IMR-90 (cell line): ENCODE data around the gene AFAP1L2. TPM values are rescaled to one million over a fixed set of nuclear protein-coding genes. Genes with fewer than 3 reads are reported as not detected.

Experiments used
- ATAC-seq: fragments of 200-7000 bp; cut with Tn5 transposase; 2 replicates; pipeline ENCODE4 v1.9.1; 2020; ENCODE audit warnings: low read depth, mild to moderate bottlenecking, moderate library complexity
- BruUV-seq: library from RNA; stranded (reverse); fragments of 400-500 nt; replicated peaks from 2 replicates; lab custom pipeline; 2021; lab: Mats Ljungman, UMichigan
- CTCF ChIA-PET: fragments of 300-600 bp; formaldehyde crosslinking; extraction: SDS; loops from one replicate; lab custom pipeline; 2021; ENCODE audit warnings: antibody characterized with exemption; lab: Yijun Ruan, JAX
- POLR2A ChIA-PET: fragments of 300-600 bp; sonication (Branson Sonifier 250); formaldehyde crosslinking; loops from one replicate; lab custom pipeline; 2022; ENCODE audit warnings: antibody characterized with exemption; ENCODE audit not compliant: unreplicated experiment; lab: Charles Lee
- DNase-seq: peaks from one replicate; pipeline ENCODE4 v3.0.0; 2013
- H2AFZ ChIP-seq: replicated peaks from 2 replicates; pipeline ENCODE3; 2013; ENCODE audit warnings: low read length, mild to moderate bottlenecking; ENCODE audit not compliant: poor library complexity
- H2AK5ac ChIP-seq: 2 replicates; pipeline ENCODE4 v1.6.1; 2013; ENCODE audit warnings: low read depth, low read length, inconsistent platforms
- H2AK9ac ChIP-seq: replicated peaks from 2 replicates; pipeline ENCODE3; 2013; ENCODE audit warnings: mild to moderate bottlenecking, low read depth, low read length, moderate library complexity; ENCODE audit not compliant: poor library complexity
- H2BK120ac ChIP-seq: 2 replicates; pipeline ENCODE4 v1.6.1; 2013; ENCODE audit warnings: low read depth, low read length, inconsistent platforms
- H2BK15ac ChIP-seq: 3 replicates; pipeline ENCODE4 v1.6.1; 2013; ENCODE audit warnings: low read depth, low read length, inconsistent platforms
- H2BK20ac ChIP-seq: 2 replicates; pipeline ENCODE4 v1.6.1; 2013; ENCODE audit warnings: low read depth, mild to moderate bottlenecking, inconsistent platforms, low read length, moderate library complexity
- H2BK5ac ChIP-seq: 2 replicates; pipeline ENCODE4 v1.6.1; 2013; ENCODE audit warnings: mild to moderate bottlenecking, low read depth, low read length, inconsistent platforms; ENCODE audit not compliant: poor library complexity, severe bottlenecking
- H3K14ac ChIP-seq: replicated peaks from 2 replicates; pipeline ENCODE4 v1.6.1; 2013; ENCODE audit warnings: low read depth, low read length, inconsistent platforms
- H3K18ac ChIP-seq: 2 replicates; pipeline ENCODE4 v1.6.1; 2013; ENCODE audit warnings: low read depth, low read length, control low read depth
- H3K23ac ChIP-seq: 2 replicates; pipeline ENCODE4 v1.6.1; 2013; ENCODE audit warnings: low read depth, low read length, inconsistent platforms
- H3K27ac ChIP-seq: 2 replicates; pipeline ENCODE4 v1.5.1; 2013; ENCODE audit warnings: mild to moderate bottlenecking, control low read depth, low read length; ENCODE audit not compliant: insufficient read depth
- H3K27me3 ChIP-seq: 2 replicates; pipeline ENCODE4 v1.6.1; 2013; ENCODE audit warnings: low read length; ENCODE audit not compliant: control insufficient read depth, insufficient read depth
- H3K36me3 ChIP-seq: 2 replicates; pipeline ENCODE4 v1.6.1; 2013; ENCODE audit warnings: low read length, mixed read lengths; ENCODE audit not compliant: control insufficient read depth, insufficient read depth
- H3K4ac ChIP-seq: 2 replicates; pipeline ENCODE4 v1.6.1; 2013; ENCODE audit warnings: low read depth, low read length, inconsistent platforms
- H3K4me1 ChIP-seq: 2 replicates; pipeline ENCODE4 v1.6.1; 2013; ENCODE audit warnings: low read length, mixed read lengths; ENCODE audit not compliant: control insufficient read depth, insufficient read depth
- H3K4me2 ChIP-seq: 2 replicates; pipeline ENCODE4 v1.6.1; 2013; ENCODE audit warnings: low read depth, mild to moderate bottlenecking, control low read depth, low read length, moderate library complexity
- H3K4me3 ChIP-seq: 2 replicates; pipeline ENCODE4 v1.5.1; 2013; ENCODE audit warnings: low read depth, mild to moderate bottlenecking, control low read depth, low read length, moderate library complexity; ENCODE audit not compliant: insufficient read depth
- H3K56ac ChIP-seq: 2 replicates; pipeline ENCODE4 v1.6.1; 2013; ENCODE audit warnings: low read length, inconsistent platforms; ENCODE audit not compliant: insufficient read depth; ENCODE audit errors: extremely low read depth
- H3K79me1 ChIP-seq, 2 experiments: 2 replicates each; pipeline ENCODE4 v1.6.1; 2013; ENCODE audit warnings: low read length in 2 of 2, inconsistent platforms in 1 of 2, low read depth in 1 of 2
- H3K9ac ChIP-seq: 2 replicates; pipeline ENCODE4 v1.6.1; 2013; ENCODE audit warnings: low read depth, low read length, control low read depth
- H3K9me1 ChIP-seq: 2 replicates; pipeline ENCODE4 v1.6.1; 2013; ENCODE audit warnings: low read length, inconsistent platforms; ENCODE audit not compliant: insufficient read depth
- H3K9me3 ChIP-seq: 2 replicates; pipeline ENCODE4 v1.6.1; 2013; ENCODE audit warnings: low read length; ENCODE audit not compliant: control insufficient read depth, insufficient read depth
- H4K20me1 ChIP-seq: 2 replicates; pipeline ENCODE4 v1.6.1; 2013; ENCODE audit warnings: low read length, inconsistent platforms; ENCODE audit not compliant: insufficient read depth
- H4K5ac ChIP-seq: 2 replicates; pipeline ENCODE4 v1.6.1; 2013; ENCODE audit warnings: mild to moderate bottlenecking, low read depth, low read length, control low read depth
- H4K8ac ChIP-seq, 2 experiments: 2 replicates each; pipeline ENCODE4 v1.6.1; 2013; ENCODE audit warnings: low read depth in 2 of 2, low read length in 2 of 2, control low read depth in 1 of 2, inconsistent platforms in 1 of 2
- H4K91ac ChIP-seq: 2 replicates; pipeline ENCODE4 v1.6.1; 2013; ENCODE audit warnings: low read depth, low read length, inconsistent platforms; ENCODE audit not compliant: insufficient read depth
- CEBPB ChIP-seq: IDR thresholded peaks from 2 replicates; pipeline ENCODE4 v1.6.1; 2012; ENCODE audit warnings: low read depth, low read length, improper control_type of control experiment
- FOS ChIP-seq: fragments of 150-350 bp; IDR thresholded peaks from 2 replicates; pipeline ENCODE4 v1.6.1; 2016; ENCODE audit warnings: low read depth, low read length
- NFE2L2 ChIP-seq: fragments of 150-350 bp; IDR thresholded peaks from 2 replicates; pipeline ENCODE4 v1.6.1; 2016; ENCODE audit warnings: low read depth, mild to moderate bottlenecking, low read length
- WGBS, 2 experiments: methylation state at CpG; one replicate each; pipeline versions ENCODE4 v1.1.5 to v1.1.7; 2013; ENCODE audit warnings: missing lambda C conversion rate in 2 of 2; ENCODE audit not compliant: insufficient read length in 1 of 2; ENCODE audit errors: extremely low coverage in 2 of 2; 5-methylcytosine and 5-hydroxymethylcytosine counted together
- dilution Hi-C: fragments of 300-500 bp; cut with HindIII; formaldehyde crosslinking; loops from one replicate; pipeline ENCODE4 v1.14.3; 2018; ENCODE audit warnings: low sequenced_read_pairs; ENCODE audit not compliant: unreplicated experiment
- in situ Hi-C: fragments of 300-500 bp; cut with MboI; formaldehyde crosslinking; loops from 3 replicates; pipeline ENCODE4 v1.14.3; 2019; ENCODE audit warnings: low sequenced_read_pairs, inconsistent platforms, mixed read lengths
- intact Hi-C: fragments of 100-400 bp; cut with micrococcal nuclease; formaldehyde crosslinking; loops from 2 replicates; pipeline ENCODE4 v1.10.0; 2022
- polyA plus RNA-seq, 3 experiments: library from polyadenylated mRNA; depleted of rRNA; stranded (reverse); fragments of >200 nt; gene quantifications; 2 replicates each; pipeline ENCODE4 v1.2.3, GENCODE V29; 2012; ENCODE audit warnings: low replicate concordance in 1 of 3
- total RNA-seq: library from RNA; depleted of rRNA; stranded (reverse); fragments of >200 nt; gene quantifications from 2 replicates; pipeline ENCODE4 v1.2.3, GENCODE V29; 2012

The AFAP1L2 gene
- total and polyA plus RNA-seq, 2 of the 4 experiments (the other 2 are of a cell fraction) = under 0.01 to 0.10 TPM

- TF ChIP-seq CEBPB (peak; percentile 27; the same call in 1 of the 2 replicates), FOS (no peak), NFE2L2 (no peak)
- Histone ChIP-seq H3K4me3 (no peak overlapping the region), H3K79me1 (no peaks in the 10 kb centered on the region), H2AK5ac (no peak overlapping the region), H3K9ac (no peak overlapping the region), H4K5ac (no peak overlapping the region), H3K9me3 (no peaks in the 10 kb centered on the region), H4K91ac (no peak overlapping the region), H3K36me3 (no peaks in the 10 kb centered on the region), H3K9me1 (0 out of 2 replicates have a peak, but pooled peaks cover 2% of the 10 kb centered on the region), H3K27ac (no peak overlapping the region), H3K23ac (no peak overlapping the region), H2BK15ac (no peak overlapping the region), H3K14ac (no peak overlapping the region), H3K18ac (no peak overlapping the region), H3K4me2 (no peak overlapping the region), H2BK120ac (no peak overlapping the region), H3K4me1 (peaks cover 4% of the 10 kb centered on the region; the same call in 1 of the 2 replicates), H2AK9ac (no peak overlapping the region), H2BK20ac (0 out of 2 replicates have a peak overlapping the region, but pooled peaks have one; percentile 20), H3K27me3 (peaks cover 8% of the 10 kb centered on the region), H4K20me1 (no peaks in the 10 kb centered on the region), H2AFZ (no peak overlapping the region), H3K4ac (no peak overlapping the region), H4K8ac (no peak overlapping the region), H3K56ac (no peak overlapping the region), H2BK5ac (no peak overlapping the region)
- dilution Hi-C loops = no loop called here
- POLR2A ChIA-PET = interaction anchor here (0.7 kb wide), 1 partner anchor 126 kb away, joined by 3 read pairs; no protein-coding TSS in a partner anchor
- in situ Hi-C loops = no loop called here
- intact Hi-C loops = no loop called here
- peak; percentile 69 for ATAC-seq
- no TSS peak for BruUV-seq
- WGBS, 2 experiments = no CpG with 5 or more reads among the region's 4 CpGs
- peak; percentile 59 for DNase-seq
- CTCF ChIA-PET = interaction anchor here (4.0 kb wide), 1 partner anchor 129 kb away, joined by 17 read pairs; no protein-coding TSS in a partner anchor
These were observed 28.3 kb upstream of the AFAP1L2 start for GRCh38 chr10:114432566-114433093.
